ENCODE results near the gene CERT1. TPM values are rescaled to one million over a fixed set of nuclear protein-coding genes. Genes with fewer than 3 reads are reported as not detected.

The CERT1 gene
- total and polyA plus RNA-seq, 2 experiments from 2014 or later = 15.6 to 42.0 TPM

DNA sequence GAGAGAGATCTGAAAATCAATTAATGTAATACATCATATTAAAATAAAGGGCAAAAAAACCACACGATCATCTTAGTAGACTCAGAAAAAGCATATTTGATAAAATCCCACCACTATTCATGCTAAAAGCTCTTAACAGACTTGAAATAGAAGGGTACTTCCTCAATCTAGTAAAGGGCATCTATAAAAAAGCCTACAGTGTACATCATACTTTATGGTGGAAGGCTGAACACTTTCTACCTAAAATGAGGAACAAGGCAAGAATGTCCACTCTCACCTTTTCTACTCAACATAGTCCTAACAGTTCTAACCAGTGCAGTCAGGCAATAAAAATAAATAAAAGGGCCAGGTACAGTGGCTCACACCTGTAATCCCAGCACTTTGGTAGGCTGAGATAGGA is 39.2 kb upstream of the CERT1 start:
- H3K9me3 ChIP-seq (ENCODE audit: low read depth) = no peaks in the 10 kb centered on the region
- no peaks in the 10 kb centered on the region for H4K20me1 ChIP-seq (ENCODE audit: insufficient read depth, poor library complexity, severe bottlenecking)
- no peak overlapping the region for H3K27ac ChIP-seq
- no peak overlapping the region for H3K4me3 ChIP-seq
- 100% methylated on average over 1 of the region's 1 CpG for whole genome bisulfite sequencing (ENCODE audit: low lambda C conversion rate, missing lambda C conversion rate)
- no peak overlapping the region for H2AFZ ChIP-seq
- no peaks in the 10 kb centered on the region for H3K36me3 ChIP-seq (replicated peaks; ENCODE audit: insufficient read depth, low read depth)
- H3K4me2 ChIP-seq = no peak overlapping the region
- TF ChIP-seq EZH2phosphoT487 (IDR thresholded peaks at IDR 0.05; ENCODE audit: low read depth, severe bottlenecking, unreplicated experiment) (no peak), EZH2 (IDR thresholded peaks at IDR 0.05; ENCODE audit: borderline replicate concordance) (no peak)
- TF ChIP-seq, protein P1, sequence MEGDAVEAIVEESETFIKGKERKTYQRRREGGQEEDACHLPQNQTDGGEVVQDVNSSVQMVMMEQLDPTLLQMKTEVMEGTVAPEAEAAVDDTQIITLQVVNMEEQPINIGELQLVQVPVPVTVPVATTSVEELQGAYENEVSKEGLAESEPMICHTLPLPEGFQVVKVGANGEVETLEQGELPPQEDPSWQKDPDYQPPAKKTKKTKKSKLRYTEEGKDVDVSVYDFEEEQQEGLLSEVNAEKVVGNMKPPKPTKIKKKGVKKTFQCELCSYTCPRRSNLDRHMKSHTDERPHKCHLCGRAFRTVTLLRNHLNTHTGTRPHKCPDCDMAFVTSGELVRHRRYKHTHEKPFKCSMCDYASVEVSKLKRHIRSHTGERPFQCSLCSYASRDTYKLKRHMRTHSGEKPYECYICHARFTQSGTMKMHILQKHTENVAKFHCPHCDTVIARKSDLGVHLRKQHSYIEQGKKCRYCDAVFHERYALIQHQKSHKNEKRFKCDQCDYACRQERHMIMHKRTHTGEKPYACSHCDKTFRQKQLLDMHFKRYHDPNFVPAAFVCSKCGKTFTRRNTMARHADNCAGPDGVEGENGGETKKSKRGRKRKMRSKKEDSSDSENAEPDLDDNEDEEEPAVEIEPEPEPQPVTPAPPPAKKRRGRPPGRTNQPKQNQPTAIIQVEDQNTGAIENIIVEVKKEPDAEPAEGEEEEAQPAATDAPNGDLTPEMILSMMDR (IDR thresholded peaks at IDR 0.05; ENCODE audit: poor library complexity) = no peak
- no peaks in the 10 kb centered on the region for H3K27me3 ChIP-seq
- no peaks in the 10 kb centered on the region for H3K9me2 ChIP-seq (replicated peaks; ENCODE audit: insufficient read depth)
- H3K79me2 ChIP-seq = peaks cover 3% of the 10 kb centered on the region
- DNase-seq (ENCODE audit: low spot score) = no peak
- no peaks in the 10 kb centered on the region for H3K4me1 ChIP-seq (ENCODE audit: insufficient read depth)

DNA sequence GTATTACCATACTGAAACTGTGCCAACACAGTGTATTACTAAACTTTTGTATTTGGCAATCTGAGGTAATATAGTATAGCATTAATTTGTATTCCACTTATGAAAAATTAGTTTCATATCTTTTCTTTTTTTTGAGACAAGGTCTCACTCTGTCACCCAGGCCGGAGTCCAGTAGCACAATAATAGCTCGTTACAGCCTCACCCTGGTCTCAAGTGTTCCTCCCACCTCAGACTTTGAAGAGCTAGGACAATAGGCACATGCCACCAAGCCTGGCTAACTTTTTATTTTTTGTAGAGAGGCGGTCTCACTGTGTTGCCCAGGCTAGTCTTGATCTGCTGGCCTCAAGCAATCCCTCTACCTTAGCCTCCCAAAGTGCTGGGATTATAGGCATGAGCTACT is 36.4 kb upstream of the CERT1 start:
- H3K36me3 ChIP-seq (replicated peaks; ENCODE audit: insufficient read depth, low read depth) = no peaks in the 10 kb centered on the region
- no peak for DNase-seq (ENCODE audit: low spot score)
- H3K9me2 ChIP-seq (replicated peaks; ENCODE audit: insufficient read depth) = no peaks in the 10 kb centered on the region
- 93% methylated on average over 3 of the region's 3 CpGs for WGBS (ENCODE audit: low lambda C conversion rate, missing lambda C conversion rate)
- no peaks in the 10 kb centered on the region for H3K4me1 ChIP-seq (ENCODE audit: insufficient read depth)
- no peaks in the 10 kb centered on the region for H4K20me1 ChIP-seq (ENCODE audit: insufficient read depth, poor library complexity, severe bottlenecking)
- H3K79me2 ChIP-seq = peaks cover 12% of the 10 kb centered on the region
- TF ChIP-seq EZH2 (IDR thresholded peaks at IDR 0.05; ENCODE audit: borderline replicate concordance) (no peak), EZH2phosphoT487 (IDR thresholded peaks at IDR 0.05; ENCODE audit: low read depth, severe bottlenecking, unreplicated experiment) (no peak)
- TF ChIP-seq, protein P1 (IDR thresholded peaks at IDR 0.05; ENCODE audit: poor library complexity) = no peak
- H3K4me3 ChIP-seq = no peak overlapping the region
- H3K9me3 ChIP-seq (ENCODE audit: low read depth) = no peaks in the 10 kb centered on the region
- H2AFZ ChIP-seq = no peak overlapping the region
- H3K4me2 ChIP-seq = no peak overlapping the region
- H3K27ac ChIP-seq = no peak overlapping the region
- no peaks in the 10 kb centered on the region for H3K27me3 ChIP-seq

DNA sequence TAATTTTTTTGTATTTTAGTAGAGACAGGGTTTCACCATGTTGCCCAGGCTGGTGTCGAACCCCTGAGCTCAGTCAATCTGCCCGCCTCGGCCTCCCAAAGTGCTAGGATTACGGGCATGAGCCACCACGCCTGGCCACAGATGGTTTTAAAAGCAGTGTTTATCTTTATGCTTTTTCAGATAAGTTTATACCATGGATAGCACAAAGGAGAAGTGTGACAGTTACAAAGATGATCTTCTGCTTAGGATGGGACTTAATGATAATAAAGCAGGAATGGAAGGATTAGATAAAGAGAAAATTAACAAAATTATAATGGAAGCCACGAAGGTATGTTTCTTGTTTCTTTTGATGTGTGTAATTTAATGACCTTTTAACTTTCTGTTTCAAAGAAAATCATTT is 35.4 kb upstream of the CERT1 start:
- TF ChIP-seq, protein P1 (IDR thresholded peaks at IDR 0.05; ENCODE audit: poor library complexity) = no peak
- TF ChIP-seq EZH2phosphoT487 (IDR thresholded peaks at IDR 0.05; ENCODE audit: low read depth, severe bottlenecking, unreplicated experiment) (no peak), EZH2 (IDR thresholded peaks at IDR 0.05; ENCODE audit: borderline replicate concordance) (no peak)
- no peak for DNase-seq (ENCODE audit: low spot score)
- Histone ChIP-seq H3K4me2 (no peak overlapping the region), H3K36me3 (replicated peaks; ENCODE audit: insufficient read depth, low read depth) (no peaks in the 10 kb centered on the region), H3K27me3 (no peaks in the 10 kb centered on the region), H3K9me3 (ENCODE audit: low read depth) (no peaks in the 10 kb centered on the region), H2AFZ (no peak overlapping the region), H3K4me3 (no peak overlapping the region), H3K4me1 (ENCODE audit: insufficient read depth) (no peaks in the 10 kb centered on the region), H3K27ac (no peak overlapping the region), H4K20me1 (ENCODE audit: insufficient read depth, poor library complexity, severe bottlenecking) (no peaks in the 10 kb centered on the region), H3K9me2 (replicated peaks; ENCODE audit: insufficient read depth) (no peaks in the 10 kb centered on the region), H3K79me2 (peaks cover 21% of the 10 kb centered on the region)
- 88% methylated on average over 6 of the region's 6 CpGs for WGBS (ENCODE audit: low lambda C conversion rate, missing lambda C conversion rate)

DNA sequence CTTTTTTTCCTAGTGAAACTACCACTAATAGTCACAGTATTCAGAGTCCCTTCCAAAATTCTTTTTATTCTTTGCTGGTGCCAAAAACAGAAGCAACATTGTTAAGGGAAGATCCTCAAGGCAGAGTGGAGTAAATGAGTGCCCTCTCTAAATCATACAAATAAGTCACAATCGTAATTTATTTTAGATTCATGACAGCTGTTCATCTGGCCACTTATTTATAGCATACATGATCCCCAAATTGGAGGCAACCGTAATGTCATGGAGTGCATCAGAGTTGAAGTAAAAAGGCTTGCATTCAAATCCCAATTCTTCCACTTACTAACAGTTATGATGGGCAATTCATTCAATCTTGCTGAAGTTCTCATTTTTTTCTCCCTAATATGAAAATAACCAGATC is 33.7 kb upstream of the CERT1 start:
- TF ChIP-seq EZH2 (IDR thresholded peaks at IDR 0.05; ENCODE audit: borderline replicate concordance) = no peak
- TF ChIP-seq, protein P1 (IDR thresholded peaks at IDR 0.05; ENCODE audit: poor library complexity) = no peak
- TF ChIP-seq EZH2phosphoT487 (IDR thresholded peaks at IDR 0.05; ENCODE audit: low read depth, severe bottlenecking, unreplicated experiment) = no peak
- no peak overlapping the region for H3K4me3 ChIP-seq
- no peak overlapping the region for H3K27ac ChIP-seq
- no peaks in the 10 kb centered on the region for H3K27me3 ChIP-seq
- H4K20me1 ChIP-seq (ENCODE audit: insufficient read depth, poor library complexity, severe bottlenecking) = no peaks in the 10 kb centered on the region
- no peak overlapping the region for H2AFZ ChIP-seq
- H3K4me2 ChIP-seq = no peak overlapping the region
- no peaks in the 10 kb centered on the region for H3K4me1 ChIP-seq (ENCODE audit: insufficient read depth)
- H3K9me3 ChIP-seq (ENCODE audit: low read depth) = no peaks in the 10 kb centered on the region
- no peaks in the 10 kb centered on the region for H3K36me3 ChIP-seq (replicated peaks; ENCODE audit: insufficient read depth, low read depth)
- H3K9me2 ChIP-seq (replicated peaks; ENCODE audit: insufficient read depth) = no peaks in the 10 kb centered on the region
- peaks cover 37% of the 10 kb centered on the region for H3K79me2 ChIP-seq
- DNase-seq (ENCODE audit: low spot score) = no peak
- WGBS (ENCODE audit: low lambda C conversion rate, missing lambda C conversion rate) = 96% methylated on average over 2 of the region's 2 CpGs
